Endodermal cell (in vitro differentiated cells): ENCODE data around the gene GDF11. TPM values are rescaled to one million over a fixed set of nuclear protein-coding genes. Genes with fewer than 3 reads are reported as not detected.

ENCODE experiments used
- DNase-seq: peaks from one replicate; pipeline ENCODE4 v3.0.0-alpha.2; 2017
- H3K27ac ChIP-seq: 2 replicates; pipeline ENCODE4 v1.5.1; 2013; ENCODE audit warnings: mild to moderate bottlenecking, low read depth, low read length, moderate library complexity
- H3K27me3 ChIP-seq: 2 replicates; pipeline ENCODE4 v1.6.1; 2013; ENCODE audit warnings: mild to moderate bottlenecking, low read length, moderate library complexity; ENCODE audit not compliant: insufficient read depth, control insufficient read depth, poor library complexity, severe bottlenecking
- H3K36me3 ChIP-seq: 2 replicates; pipeline ENCODE4 v1.7.0; 2013; ENCODE audit warnings: mild to moderate bottlenecking, low read length, moderate library complexity; ENCODE audit not compliant: control insufficient read depth, insufficient read depth
- H3K4me1 ChIP-seq: one replicate; pipeline ENCODE4 v1.7.0; 2013; ENCODE audit warnings: low read length; ENCODE audit not compliant: control insufficient read depth, insufficient read depth
- H3K4me3 ChIP-seq: 2 replicates; pipeline ENCODE4 v1.5.1; 2013; ENCODE audit warnings: mild to moderate bottlenecking, low read length, moderate library complexity
- H3K9ac ChIP-seq: 2 replicates; pipeline ENCODE4 v1.6.1; 2013; ENCODE audit warnings: mild to moderate bottlenecking, low read length, moderate library complexity; ENCODE audit not compliant: poor library complexity, severe bottlenecking; ENCODE audit errors: extremely low read depth
- H3K9me3 ChIP-seq: 2 replicates; pipeline ENCODE4 v1.6.1; 2013; ENCODE audit warnings: mild to moderate bottlenecking, low read length, moderate library complexity; ENCODE audit not compliant: control insufficient read depth
- H3K27ac Mint-ChIP-seq: 2 replicates; pipeline ENCODE4 v1.8.0; 2020; ENCODE audit warnings: mixed read lengths
- H3K27me3 Mint-ChIP-seq: 2 replicates; pipeline ENCODE4 v1.8.0; 2021; ENCODE audit warnings: mild to moderate bottlenecking, mixed read lengths; ENCODE audit not compliant: insufficient read depth
- H3K36me3 Mint-ChIP-seq: 2 replicates; pipeline ENCODE4 v1.8.0; 2020; ENCODE audit warnings: low read depth, mixed read lengths
- H3K4me1 Mint-ChIP-seq: 2 replicates; pipeline ENCODE4 v1.8.0; 2020; ENCODE audit warnings: mixed read lengths
- H3K4me3 Mint-ChIP-seq: 2 replicates; pipeline ENCODE4 v1.8.0; 2020; ENCODE audit warnings: mild to moderate bottlenecking, moderate library complexity, mixed read lengths
- H3K9me3 Mint-ChIP-seq: 2 replicates; pipeline ENCODE4 v1.8.0; 2020; ENCODE audit warnings: mild to moderate bottlenecking, mixed read lengths
- CTCF ChIP-seq: fragments of 200-600 bp; sonication (generic); conservative IDR thresholded peaks from 2 replicates; pipeline ENCODE4 v1.5.0; 2021; ENCODE audit warnings: antibody characterized with exemption, mild to moderate bottlenecking
- WGBS, 2 experiments: methylation state at CpG; one replicate each; pipeline versions ENCODE4 v1.1.5 to v1.1.7; 2013; ENCODE audit warnings: missing lambda C conversion rate in 2 of 2, mixed read lengths in 1 of 2; ENCODE audit not compliant: insufficient coverage in 1 of 2, insufficient read length in 1 of 2; 5-methylcytosine and 5-hydroxymethylcytosine counted together
- total RNA-seq, 2 donors: library from RNA; stranded (reverse); fragmentation: NEBNext Ultra II Directional in 1 of 2; extraction: Animal tissue kit (Norgen Biotek cat#: 25700) in 1 of 2; gene quantifications; 2 replicates in 1 of 2; 3 replicates in 1 of 2; pipeline ENCODE4 v1.2.1, GENCODE V29; 2021

Gene GDF11
- total RNA-seq, 2 donors from 2014 or later = 29.8 to 33.0 TPM

- Mint-ChIP-seq H3K27ac (peak overlapping the region; percentile 6), H3K4me3 (no peak overlapping the region)
- peak; percentile 76 for TF ChIP-seq CTCF
These were observed 18.5 kb upstream of the GDF11 start for GRCh38 chr12:55724226-55724939.

GRCh38 chr12:55724940-55725309 is 18.0 kb upstream of the GDF11 start:
- Mint-ChIP-seq H3K27me3 (no peaks in the 10 kb centered on the region), H3K27ac (peak overlapping the region; percentile 6), H3K4me3 (no peak overlapping the region), H3K9me3 (no peaks in the 10 kb centered on the region), H3K4me1 (peaks cover 21% of the 10 kb centered on the region), H3K36me3 (peaks cover 39% of the 10 kb centered on the region)
- Histone ChIP-seq H3K4me1 (peaks cover 8% of the 10 kb centered on the region), H3K4me3 (peak overlapping the region; percentile 92), H3K9ac (no peak overlapping the region), H3K27me3 (no peaks in the 10 kb centered on the region), H3K36me3 (peaks cover 50% of the 10 kb centered on the region), H3K9me3 (no peaks in the 10 kb centered on the region), H3K27ac (no peak overlapping the region)
- DNase-seq = no peak
- TF ChIP-seq CTCF = no peak
- WGBS, 2 experiments = 87 to 100% methylated on average over 2 to 3 of the region's 3 CpGs

More at GRCh38 chr12:55724226-55724939, 18.5 kb upstream of the GDF11 start:
- Histone ChIP-seq H3K4me3 (no peak overlapping the region), H3K9me3 (no peaks in the 10 kb centered on the region), H3K27ac (no peak overlapping the region), H3K36me3 (peaks cover 53% of the 10 kb centered on the region), H3K9ac (no peak overlapping the region), H3K27me3 (no peaks in the 10 kb centered on the region), H3K4me1 (peaks cover 8% of the 10 kb centered on the region)
- Mint-ChIP-seq H3K36me3 (peaks cover 41% of the 10 kb centered on the region), H3K4me1 (peaks cover 19% of the 10 kb centered on the region), H3K9me3 (no peaks in the 10 kb centered on the region), H3K27me3 (no peaks in the 10 kb centered on the region)
- 77 to 81% methylated on average over 9 to 11 of the region's 11 CpGs for WGBS, 2 experiments
- DNase-seq = peak; percentile 94

DNA sequence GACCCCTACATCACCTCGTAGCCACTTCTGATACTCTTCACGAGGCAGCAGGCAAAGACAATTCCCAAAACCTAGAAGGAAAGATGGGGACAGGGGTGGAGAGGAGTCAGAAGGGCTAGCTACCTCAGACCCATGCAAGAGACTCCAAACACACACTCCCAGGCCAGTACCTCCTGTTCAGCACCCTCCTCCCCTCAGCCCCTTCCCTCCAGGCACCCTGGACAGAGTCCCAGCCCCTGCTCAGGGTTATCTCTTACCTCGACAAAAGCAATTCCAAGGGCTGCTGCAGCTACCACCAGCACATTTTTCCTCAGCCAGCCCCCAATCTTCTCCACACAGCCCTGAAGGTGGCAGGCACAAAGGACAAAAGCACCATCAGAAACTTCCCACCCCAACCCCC is 17.4 kb upstream of the GDF11 start:
- no peak for DNase-seq
- Mint-ChIP-seq H3K27ac (no peak overlapping the region), H3K36me3 (peaks cover 39% of the 10 kb centered on the region), H3K9me3 (no peaks in the 10 kb centered on the region), H3K4me3 (peak overlapping the region; percentile 85), H3K4me1 (peaks cover 28% of the 10 kb centered on the region), H3K27me3 (no peaks in the 10 kb centered on the region)
- H3K4me3 ChIP-seq = peak overlapping the region; percentile 92
- no peaks in the 10 kb centered on the region for H3K9me3 ChIP-seq
- no peak overlapping the region for H3K9ac ChIP-seq
- peaks cover 8% of the 10 kb centered on the region for H3K4me1 ChIP-seq
- no peak overlapping the region for H3K27ac ChIP-seq
- no peaks in the 10 kb centered on the region for H3K27me3 ChIP-seq
- H3K36me3 ChIP-seq = peaks cover 50% of the 10 kb centered on the region
- no peak for TF ChIP-seq CTCF
- 83 to 85% methylated on average over 2 to 3 of the region's 3 CpGs for WGBS, 2 experiments
